ACC112 (cell line): ENCODE measurements around the gene ZNF385A.
"Not testable (repeated sequence)": the region's sequence is repeated elsewhere in the genome, so short reads cannot be mapped to it uniquely, and the experiment has no call there.

Experiments used
- H2AFZ ChIP-seq: fragments of 200-600 bp; sonication (generic); one replicate; pipeline ENCODE4 v1.6.0; 2017; ENCODE audit warnings: antibody characterized with exemption, low read length; ENCODE audit not compliant: unreplicated experiment
- H3K27ac ChIP-seq: fragments of 200-600 bp; sonication (generic); 2 replicates; pipeline ENCODE4 v1.5.1; 2014; ENCODE audit warnings: low read depth, mild to moderate bottlenecking, antibody characterized with exemption, low read length, moderate library complexity
- H3K27me3 ChIP-seq: fragments of 200-600 bp; sonication (generic); 2 replicates; pipeline ENCODE4 v1.6.1; 2014; ENCODE audit warnings: mild to moderate bottlenecking, antibody characterized with exemption, low read length, moderate library complexity, mixed read lengths; ENCODE audit not compliant: insufficient read depth
- H3K36me3 ChIP-seq: fragments of 200-600 bp; sonication (generic); 2 replicates; pipeline ENCODE4 v1.6.1; 2016; ENCODE audit warnings: mild to moderate bottlenecking, antibody characterized with exemption, low read length, moderate library complexity, mixed read lengths; ENCODE audit not compliant: insufficient read depth
- H3K4me1 ChIP-seq: fragments of 200-600 bp; sonication (generic); one replicate; pipeline ENCODE4 v1.6.1; 2016; ENCODE audit warnings: low read length, mixed read lengths; ENCODE audit not compliant: insufficient read depth, unreplicated experiment, control insufficient read depth
- H3K4me3 ChIP-seq: fragments of 200-600 bp; sonication (generic); 2 replicates; pipeline ENCODE4 v1.5.1; 2014; ENCODE audit warnings: mild to moderate bottlenecking, low read depth, low read length
- H3K79me2 ChIP-seq: fragments of 200-600 bp; sonication (generic); one replicate; pipeline ENCODE4 v1.6.0; 2016; ENCODE audit warnings: low read length; ENCODE audit not compliant: control insufficient read depth, unreplicated experiment, insufficient read depth

Gene ZNF385A

GRCh38 chr12:54354271-54354670, 30.3 kb downstream of the ZNF385A start:
- H3K36me3 ChIP-seq, H3K27ac ChIP-seq, H2AFZ ChIP-seq, H3K4me3 ChIP-seq, H3K79me2 ChIP-seq, H3K27me3 ChIP-seq: not testable (repeated sequence)
- H3K4me1 ChIP-seq = peaks cover 12% of the 10 kb centered on the region

GRCh38 chr12:54352891-54353874, 31.4 kb downstream of the ZNF385A start:
- Histone ChIP-seq H3K36me3 (peaks cover 11% of the 10 kb centered on the region; the same call in 1 of the 2 replicates), H3K27ac (no peak overlapping the region; the same call in 1 of the 2 replicates), H3K27me3 (no peaks in the 10 kb centered on the region), H2AFZ (no peak overlapping the region), H3K4me3 (no peak overlapping the region), H3K4me1 (peaks cover 12% of the 10 kb centered on the region), H3K79me2 (no peaks in the 10 kb centered on the region)

GRCh38 chr12:54352022-54352531, 32.5 kb downstream of the ZNF385A start:
- H2AFZ ChIP-seq = no peak overlapping the region
- no peak overlapping the region for H3K27ac ChIP-seq
- H3K36me3 ChIP-seq = peaks cover 19% of the 10 kb centered on the region; the same call in 1 of the 2 replicates
- no peak overlapping the region for H3K4me3 ChIP-seq
- no peaks in the 10 kb centered on the region for H3K79me2 ChIP-seq
- H3K4me1 ChIP-seq = peaks cover 6% of the 10 kb centered on the region
- H3K27me3 ChIP-seq = no peaks in the 10 kb centered on the region

- Histone ChIP-seq H2AFZ (no peak overlapping the region), H3K36me3 (peaks cover 22% of the 10 kb centered on the region; the same call in 1 of the 2 replicates), H3K4me1 (peaks cover 6% of the 10 kb centered on the region), H3K27me3 (no peaks in the 10 kb centered on the region), H3K27ac (no peak overlapping the region), H3K4me3 (no peak overlapping the region), H3K79me2 (no peaks in the 10 kb centered on the region)
These were observed 33.2 kb downstream of the ZNF385A start for GRCh38 chr12:54351341-54351740.

- peaks cover 6% of the 10 kb centered on the region for H3K4me1 ChIP-seq
- no peaks in the 10 kb centered on the region for H3K79me2 ChIP-seq
- no peak overlapping the region for H3K27ac ChIP-seq
- no peak overlapping the region for H2AFZ ChIP-seq
- peaks cover 22% of the 10 kb centered on the region; the same call in 1 of the 2 replicates for H3K36me3 ChIP-seq
- H3K27me3 ChIP-seq = no peaks in the 10 kb centered on the region
- H3K4me3 ChIP-seq = no peak overlapping the region
These were observed 33.8 kb downstream of the ZNF385A start for GRCh38 chr12:54350743-54351142.

GRCh38 chr12:54349679-54350078, 34.9 kb downstream of the ZNF385A start:
- H3K36me3 ChIP-seq = peaks cover 28% of the 10 kb centered on the region; the same call in 1 of the 2 replicates

GRCh38 chr12:54349036-54349435, 35.5 kb downstream of the ZNF385A start:
- Histone ChIP-seq H3K36me3 (peaks cover 28% of the 10 kb centered on the region; the same call in 1 of the 2 replicates), H2AFZ (no peak overlapping the region), H3K4me3 (no peak overlapping the region), H3K27ac (no peak overlapping the region), H3K4me1 (peaks cover 6% of the 10 kb centered on the region), H3K79me2 (no peaks in the 10 kb centered on the region), H3K27me3 (no peaks in the 10 kb centered on the region)

More at GRCh38 chr12:54349679-54350078, 34.9 kb downstream of the ZNF385A start:
- Histone ChIP-seq H3K79me2 (no peaks in the 10 kb centered on the region), H3K27ac (no peak overlapping the region), H3K27me3 (no peaks in the 10 kb centered on the region), H3K4me3 (no peak overlapping the region), H3K4me1 (peaks cover 6% of the 10 kb centered on the region), H2AFZ (no peak overlapping the region)

- H3K79me2 ChIP-seq = peaks cover 35% of the 10 kb centered on the region
- H3K4me3 ChIP-seq = no peak overlapping the region
- peaks cover 26% of the 10 kb centered on the region for H3K36me3 ChIP-seq
- H3K4me1 ChIP-seq = peaks cover 13% of the 10 kb centered on the region
- no peak overlapping the region for H3K27ac ChIP-seq
- H3K27me3 ChIP-seq = no peaks in the 10 kb centered on the region
- no peak overlapping the region for H2AFZ ChIP-seq
These were observed 42.9 kb downstream of the ZNF385A start for GRCh38 chr12:54341378-54342300.

GRCh38 chr12:54340846-54341245, 43.7 kb downstream of the ZNF385A start:
- peaks cover 26% of the 10 kb centered on the region for H3K36me3 ChIP-seq
- H3K27ac ChIP-seq = no peak overlapping the region
- no peak overlapping the region for H2AFZ ChIP-seq
- H3K27me3 ChIP-seq = no peaks in the 10 kb centered on the region
- no peak overlapping the region for H3K4me3 ChIP-seq
- H3K4me1 ChIP-seq = peaks cover 13% of the 10 kb centered on the region
- H3K79me2 ChIP-seq = peaks cover 40% of the 10 kb centered on the region

GRCh38 chr12:54338698-54339296, 45.7 kb downstream of the ZNF385A start:
- Histone ChIP-seq H3K4me1 (peaks cover 13% of the 10 kb centered on the region), H3K79me2 (peaks cover 55% of the 10 kb centered on the region)

More at GRCh38 chr12:54338698-54339296, 45.7 kb downstream of the ZNF385A start:
- H3K4me3 ChIP-seq = no peak overlapping the region
- no peak overlapping the region for H2AFZ ChIP-seq
- H3K27ac ChIP-seq = no peak overlapping the region
- H3K27me3 ChIP-seq = no peaks in the 10 kb centered on the region
- peaks cover 18% of the 10 kb centered on the region for H3K36me3 ChIP-seq
